ENCODE results near the gene TTLL1. TPM values are rescaled to one million over a fixed set of nuclear protein-coding genes. Genes with fewer than 3 reads are reported as not detected.

Gene TTLL1
- 6.1 and 9.9 TPM in 2 replicates for total RNA-seq

GRCh38 chr22:43088984-43089717, at the start of gene TTLL1:
TSS of gene TTLL1 (minus strand) at chr22:43089391. CDS start at chr22:43075586, 13,805 bp downstream.

GRCh38 chr22:43110444-43110926, 21.3 kb upstream of the TTLL1 start, which contains the start of gene BIK:
TSS of gene BIK (plus strand) at chr22:43110750. CDS start at chr22:43124023, 13,273 bp downstream.

GRCh38 chr22:43014869-43015676, 74.1 kb downstream of the TTLL1 start, which contains the start of gene PACSIN2:
TSS of gene PACSIN2 (minus strand) at chr22:43015149. CDS start at chr22:42912080, 103,069 bp downstream.

Other genes with a start within 250 kb of the TTLL1 start
- gene ARFGAP3, start 232.1 kb downstream of the TTLL1 start, total RNA-seq = 41.9 and 60.4 TPM in 2 replicates
- 29.0 and 33.8 TPM in 2 replicates for gene PACSIN2, start 74.2 kb downstream of the TTLL1 start, total RNA-seq
- under 0.01 TPM in 1 of 2 replicates, not detected in the other for gene BIK, start 21.4 kb upstream of the TTLL1 start, total RNA-seq
- gene MCAT, start 54.0 kb upstream of the TTLL1 start, total RNA-seq = 19.5 and 20.5 TPM in 2 replicates
- 210 and 272 TPM in 2 replicates for gene TSPO, start 62.2 kb upstream of the TTLL1 start, total RNA-seq
- gene TTLL12, start 97.7 kb upstream of the TTLL1 start, total RNA-seq = 60.3 and 80.7 TPM in 2 replicates